Transverse colon (tissue), 4 donors: Measurements from ENCODE around the gene RAB3C. TPM values are rescaled to one million over a fixed set of nuclear protein-coding genes. Genes with fewer than 3 reads are reported as not detected.

Source experiments
- DNase-seq: peaks from one replicate; pipeline ENCODE4 v3.0.0-alpha.2; 2019
- H3K27ac ChIP-seq, 4 donors: fragments of 200-600 bp; sonication (generic); 2 replicates each; pipeline ENCODE4 v1.5.1; 2016 to 2018; ENCODE audit warnings: inconsistent platforms in 4 of 4
- H3K27me3 ChIP-seq: fragments of 200-600 bp; sonication (generic); 2 replicates; pipeline ENCODE4 v1.5.1; 2017; ENCODE audit warnings: inconsistent platforms
- H3K36me3 ChIP-seq, 4 donors: fragments of 200-600 bp; sonication (generic); 2 replicates each; pipeline ENCODE4 v1.5.1; 2017 to 2019; ENCODE audit warnings: inconsistent platforms in 4 of 4
- H3K4me1 ChIP-seq, 4 donors: fragments of 200-600 bp; sonication (generic); 2 replicates each; pipeline ENCODE4 v1.5.1; 2017 to 2020; ENCODE audit warnings: inconsistent platforms in 4 of 4
- H3K4me3 ChIP-seq, 4 donors: fragments of 200-600 bp; sonication (generic); 1 replicate in 1 of 4; 2 replicates in 3 of 4; pipeline versions ENCODE4 v1.5.1 to v1.6.1; 2017 to 2019; ENCODE audit warnings: inconsistent platforms in 4 of 4
- H3K9me3 ChIP-seq, 2 donors: fragments of 200-600 bp; sonication (generic); 2 replicates each; pipeline ENCODE4 v1.5.1; 2017 to 2019; ENCODE audit warnings: inconsistent platforms in 2 of 2
- CTCF ChIP-seq, 5 experiments: fragments of 200-600 bp in 3 of 5; fragments of 450-650 bp in 2 of 5; sonication (generic) in 3 of 5; IDR thresholded peaks; 1 replicate in 2 of 5; 2 replicates in 3 of 5; pipeline ENCODE4 v1.5.1; 2016 to 2017; ENCODE audit warnings: antibody characterized with exemption in 5 of 5, inconsistent platforms in 3 of 5, mild to moderate bottlenecking in 2 of 5, moderate library complexity in 1 of 5
- EP300 ChIP-seq: sonication (generic); formaldehyde crosslinking; IDR thresholded peaks from one replicate; pipeline ENCODE4 v1.6.1; 2017; ENCODE audit warnings: antibody characterized with exemption, low read depth
- POLR2A ChIP-seq: fragments of 450-650 bp; IDR thresholded peaks from one replicate; pipeline ENCODE4 v1.6.1; 2016; ENCODE audit warnings: antibody characterized with exemption, mild to moderate bottlenecking, moderate library complexity
- POLR2AphosphoS5 ChIP-seq, 3 donors: sonication (generic); formaldehyde crosslinking; IDR thresholded peaks; one replicate each; pipeline ENCODE4 v1.6.1; 2016; ENCODE audit warnings: antibody characterized with exemption in 3 of 3
- WGBS, 2 donors: methylation state at CpG; one replicate each; pipeline ENCODE4 v1.1.5; 2018; ENCODE audit warnings: low coverage in 1 of 2; 5-methylcytosine and 5-hydroxymethylcytosine counted together
- in situ Hi-C, 4 donors: fragments of 200-750 bp; cut with MboI; loops; one replicate each; pipeline versions ENCODE4 v1.15.0 to v1.15.1; 2017; ENCODE audit warnings: low sequenced_read_pairs in 3 of 4, low pct_ligation_motif_present in 1 of 4, low pct_unique_long_range_greater_than_20kb in 1 of 4
- intact Hi-C: fragments of 100-400 bp; cut with DNase I; formaldehyde crosslinking; loops from one replicate; pipeline ENCODE4 v1.15.1; 2023; ENCODE audit warnings: low total_unique reads
- total RNA-seq, 4 donors: library from RNA; depleted of rRNA; stranded (reverse); fragments of >200 nt; gene quantifications; one replicate each; pipeline ENCODE4 v1.1.0, GENCODE V29; 2016

RAB3C gene
- total RNA-seq, 4 donors from 2014 or later, result 0.20 to 0.75 (median 0.51) TPM

- no peak overlapping the region for H3K4me3 ChIP-seq
- in situ Hi-C loops, result loop anchor here (25.0 kb wide), 2 partner anchors 338 to 363 kb away; partner anchors contain the start of gene GAPT (in 3 of the 4)
- peak; percentile 20 for DNase-seq
- no peak overlapping the region for H3K27ac ChIP-seq
- 28 to 33% methylated on average over 3 of the region's 3 CpGs for WGBS, 2 donors
- no peaks in the 10 kb centered on the region for H3K27me3 ChIP-seq
- H3K4me1 ChIP-seq, result peaks cover 0 to 3% (median 1%) of the 10 kb centered on the region in 4 donors
- H3K9me3 ChIP-seq, result no peaks in the 10 kb centered on the region
- no peaks in the 10 kb centered on the region for H3K36me3 ChIP-seq
- TF ChIP-seq POLR2A, result no peak
- peak in 3 of 5 experiments; percentile 21 to 28 (median 28) for TF ChIP-seq CTCF (IDR thresholded peaks at IDR 0.05)
- intact Hi-C loops, result no loop called here
Measured at GRCh38 chr5:58849921-58850667, 267.2 kb downstream of the RAB3C start.

GRCh38 chr5:58851153-58851552 is 268.3 kb downstream of the RAB3C start:
- in situ Hi-C loops (no loop called here), intact Hi-C loops (no loop called here)
- Histone ChIP-seq H3K27ac (no peak overlapping the region), H3K36me3 (no peaks in the 10 kb centered on the region), H3K27me3 (no peaks in the 10 kb centered on the region), H3K4me3 (no peak overlapping the region), H3K9me3 (no peaks in the 10 kb centered on the region), H3K4me1 (peaks cover 0 to 3% (median 1%) of the 10 kb centered on the region in 4 donors)
- 74 to 100% methylated on average over 1 to 7 of the region's 7 CpGs for WGBS, 2 donors
- DNase-seq, result no peak
- TF ChIP-seq EP300 (no peak), POLR2A (no peak), CTCF (IDR thresholded peaks at IDR 0.05) (no peak), POLR2AphosphoS5 (IDR thresholded peaks at IDR 0.05) (no peak)

GRCh38 chr5:58851571-58851970 is 268.7 kb downstream of the RAB3C start:
- intact Hi-C loops, result no loop called here
- Histone ChIP-seq H3K36me3 (no peaks in the 10 kb centered on the region), H3K4me1 (peaks cover 0 to 3% (median 1%) of the 10 kb centered on the region in 4 donors), H3K27ac (no peak overlapping the region), H3K27me3 (no peaks in the 10 kb centered on the region), H3K4me3 (no peak overlapping the region), H3K9me3 (no peaks in the 10 kb centered on the region)
- TF ChIP-seq CTCF (IDR thresholded peaks at IDR 0.05), result no peak
- TF ChIP-seq POLR2A, result no peak
- no peak for TF ChIP-seq EP300
- TF ChIP-seq POLR2AphosphoS5 (IDR thresholded peaks at IDR 0.05), result no peak
- in situ Hi-C loops, result no loop called here
- 85 to 92% methylated on average over 5 of the region's 5 CpGs for whole genome bisulfite sequencing, 2 donors
- no peak for DNase-seq

GRCh38 chr5:58852566-58852965 is 269.7 kb downstream of the RAB3C start:
- WGBS, 2 donors, result 71 to 73% methylated on average over 1 of the region's 1 CpG
- H3K27me3 ChIP-seq, result no peaks in the 10 kb centered on the region
- no peak for TF ChIP-seq CTCF (IDR thresholded peaks at IDR 0.05)
- TF ChIP-seq POLR2A, result no peak
- no peak for TF ChIP-seq POLR2AphosphoS5 (IDR thresholded peaks at IDR 0.05)
- no peak for TF ChIP-seq EP300
- H3K27ac ChIP-seq, result no peak overlapping the region
- intact Hi-C loops, result no loop called here
- no peak for DNase-seq
- H3K9me3 ChIP-seq, result no peaks in the 10 kb centered on the region
- in situ Hi-C loops, result no loop called here
- no peaks in the 10 kb centered on the region for H3K36me3 ChIP-seq
- H3K4me1 ChIP-seq, result peaks cover 0 to 3% (median 1%) of the 10 kb centered on the region in 4 donors
- H3K4me3 ChIP-seq, result no peak overlapping the region
